ENCODE results near the gene SLC26A11.
"Not testable (repeated sequence)": the region's sequence is repeated elsewhere in the genome, so short reads cannot be mapped to it uniquely, and the experiment has no call there.

The SLC26A11 gene

GRCh38 chr17:80262291-80262690 lies 42.1 kb downstream of the SLC26A11 start:
- DNase-seq (ENCODE audit: low spot score): no peak

- DNase-seq (ENCODE audit: low spot score): no peak
Observed at GRCh38 chr17:80262775-80263244, 42.6 kb downstream of the SLC26A11 start.

- peak; percentile 97 for DNase-seq (ENCODE audit: low spot score)
Observed at GRCh38 chr17:80263253-80264204, 43.3 kb downstream of the SLC26A11 start.

DNA sequence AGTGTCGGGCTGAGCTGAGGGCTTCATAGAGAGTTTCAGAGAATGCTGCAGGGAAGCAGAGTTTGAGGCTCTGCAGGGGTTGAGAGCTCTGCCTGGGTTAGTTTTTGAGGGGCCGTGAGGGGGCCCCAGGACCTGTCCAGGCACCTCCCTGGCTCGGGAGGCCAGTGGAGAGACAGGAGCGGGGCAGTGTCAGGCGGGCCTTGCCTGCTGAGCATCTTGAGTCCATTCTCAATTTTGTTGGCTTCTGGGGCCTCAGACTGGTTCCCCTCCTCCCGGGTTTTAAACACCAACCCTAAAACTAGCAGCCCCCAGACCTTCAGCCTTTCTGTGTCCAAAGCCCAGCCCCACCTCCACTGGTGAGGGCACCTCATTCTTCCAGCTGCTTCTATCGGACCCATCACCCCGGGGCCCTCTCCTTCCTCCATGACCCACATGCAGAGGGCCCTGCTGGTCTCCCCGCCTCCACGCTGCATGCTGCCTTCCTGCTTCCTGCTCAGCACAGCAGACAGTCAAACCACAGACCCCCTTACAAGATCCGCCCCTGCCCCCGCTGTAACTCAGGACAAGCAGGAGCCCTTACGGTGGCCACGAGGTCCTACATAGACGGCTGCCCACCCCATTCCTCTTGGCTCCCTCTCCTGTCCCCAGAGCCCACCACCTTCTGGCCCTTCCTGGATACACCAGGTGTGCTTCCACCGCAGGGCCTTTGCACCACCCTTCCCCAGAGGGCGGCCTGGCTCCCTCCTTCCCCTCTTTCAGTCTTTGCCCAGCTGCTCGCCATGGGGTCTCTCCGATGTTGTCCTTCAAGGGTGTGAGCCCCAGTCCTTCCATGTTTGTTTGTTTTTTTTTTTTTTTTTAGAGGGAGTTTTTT lies 44.2 kb downstream of the SLC26A11 start:
- no peak for DNase-seq (ENCODE audit: low spot score)

DNA sequence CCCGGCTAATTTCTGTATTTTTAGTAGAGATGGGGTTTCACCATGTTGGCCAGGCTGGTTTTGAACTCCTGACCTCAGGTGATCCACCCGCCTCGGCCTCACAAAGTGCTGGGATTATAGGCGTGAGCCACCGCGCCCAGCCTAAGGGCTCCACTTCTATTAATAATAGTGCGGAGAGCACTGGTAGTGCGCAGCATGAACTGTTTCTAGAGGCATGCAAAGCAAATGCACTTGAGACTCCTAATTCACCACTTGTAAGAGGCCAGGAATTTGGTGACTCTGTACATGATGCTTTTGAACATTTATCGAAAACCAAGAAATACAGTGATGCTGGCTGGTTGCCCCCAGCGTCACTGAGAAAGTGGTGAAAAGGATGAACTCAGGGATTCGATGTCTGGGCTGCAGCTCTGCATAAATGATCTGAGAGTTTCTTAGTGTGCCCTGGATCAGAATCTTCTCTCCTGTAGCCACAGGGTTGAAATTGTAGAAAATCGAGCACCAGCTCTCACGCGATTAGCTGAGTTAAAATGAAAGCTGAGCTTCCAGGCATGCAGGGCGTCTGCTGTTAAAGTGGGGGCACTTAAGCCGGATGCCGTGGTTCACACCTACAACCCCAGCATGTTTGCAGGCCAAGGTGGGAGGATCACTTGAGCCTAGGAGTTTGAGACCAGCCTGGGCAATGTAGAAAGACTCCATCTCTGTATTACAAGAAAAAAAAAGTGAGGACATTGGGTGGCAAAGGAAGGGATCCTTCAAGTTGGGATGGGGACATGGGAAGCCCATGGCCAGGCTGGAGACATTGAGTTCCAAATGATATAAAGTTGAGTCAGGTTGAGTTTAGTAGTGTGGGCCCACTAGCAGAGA lies 45.2 kb downstream of the SLC26A11 start:
- no peak for DNase-seq (ENCODE audit: low spot score)

DNA sequence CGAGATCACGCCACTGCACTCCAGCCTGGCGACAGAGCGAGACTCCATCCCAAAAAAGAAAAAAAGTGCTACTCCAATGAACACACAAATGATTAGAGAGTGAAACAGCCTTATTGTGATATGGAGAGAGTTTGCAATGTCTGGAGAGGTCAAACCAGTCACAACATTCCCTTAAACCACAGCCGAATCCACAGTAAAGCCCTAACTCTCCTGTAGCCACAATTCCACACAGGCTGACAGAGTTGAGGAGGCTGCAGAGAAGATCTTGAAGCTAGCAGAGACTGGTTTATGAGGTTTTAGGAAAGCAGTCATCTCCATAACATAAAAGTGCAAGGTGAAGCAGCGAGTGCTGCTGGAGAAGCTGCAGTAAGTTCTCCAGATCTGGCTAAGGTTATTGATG lies 47.2 kb downstream of the SLC26A11 start:
- DNase-seq (ENCODE audit: low spot score): no peak

DNA sequence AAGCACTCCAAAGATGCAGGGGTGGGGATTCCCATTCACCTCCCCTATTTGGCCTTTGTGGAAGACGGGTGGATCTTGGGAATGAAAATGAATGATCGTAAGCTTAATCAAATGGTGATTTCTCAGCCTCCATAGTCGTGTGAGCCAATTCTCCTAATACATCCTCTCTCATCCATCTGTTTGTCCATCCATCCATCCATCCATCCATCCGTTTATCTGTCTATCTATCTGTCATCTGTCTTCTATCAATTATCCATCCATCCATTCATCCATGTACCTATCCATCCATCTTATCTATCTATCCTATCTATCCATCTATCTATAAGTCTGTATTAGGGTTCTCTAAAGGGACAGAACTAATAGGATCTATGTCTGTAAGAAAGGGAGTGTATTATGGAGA lies 48.2 kb downstream of the SLC26A11 start:
- DNase-seq (ENCODE audit: low spot score): no peak

DNA sequence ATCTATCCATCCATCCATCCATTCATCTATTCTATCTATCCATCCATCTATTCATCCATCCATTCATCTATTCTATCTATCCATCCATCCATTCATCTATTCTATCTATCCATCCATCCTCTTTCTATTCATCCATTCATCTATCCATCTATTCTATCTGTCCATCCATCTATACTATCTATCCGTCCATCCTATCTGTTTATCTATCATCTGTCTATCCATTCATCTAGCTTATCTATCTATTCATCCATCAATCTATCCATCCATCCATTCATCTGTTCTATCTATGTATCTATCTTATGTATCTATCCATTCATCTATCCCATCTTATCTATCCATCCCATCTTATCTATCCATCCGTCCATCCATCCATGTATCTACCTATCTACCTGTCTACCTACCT lies 49.2 kb downstream of the SLC26A11 start:
- DNase-seq (ENCODE audit: low spot score): no peak

DNA sequence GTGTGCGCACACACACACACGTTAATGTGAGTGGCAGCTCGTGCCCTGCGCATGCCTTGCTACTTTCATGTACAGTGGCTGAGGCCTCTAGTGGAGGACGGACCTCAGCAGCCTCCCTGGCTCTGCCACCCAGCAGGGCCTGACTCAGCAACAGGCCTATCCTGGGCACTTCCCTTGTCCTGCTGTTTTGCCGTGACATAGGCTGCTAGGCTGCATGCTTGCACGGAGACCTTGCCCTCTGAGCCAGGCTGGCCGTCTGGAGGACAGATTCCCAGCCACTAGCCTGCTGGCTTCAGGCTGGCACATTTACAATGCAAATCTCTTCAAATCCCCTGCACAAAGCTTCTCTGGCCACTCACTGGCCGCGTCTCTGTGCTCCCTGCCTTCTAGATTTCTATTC lies 49.9 kb downstream of the SLC26A11 start:
- no peak for DNase-seq (ENCODE audit: low spot score)

DNA sequence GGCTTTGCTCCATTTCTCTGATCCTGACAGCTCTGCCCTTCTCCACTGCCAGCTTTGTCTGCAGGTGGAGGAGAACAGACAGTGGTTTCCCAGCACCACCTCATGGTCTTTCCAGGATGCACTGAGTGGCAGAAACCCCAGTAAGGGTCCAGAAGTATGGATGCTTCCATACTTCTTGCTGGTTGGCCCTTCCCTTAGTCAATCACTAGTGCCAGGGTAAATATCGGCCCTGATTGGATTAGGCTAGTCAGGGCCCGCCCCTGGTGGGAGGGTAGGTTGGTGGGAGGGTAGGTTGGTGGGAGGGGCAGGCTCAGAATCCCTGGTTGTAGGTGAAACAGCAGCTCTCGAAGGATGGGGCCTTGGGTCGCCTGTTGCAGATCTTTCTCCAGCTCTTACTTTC lies 50.6 kb downstream of the SLC26A11 start:
- DNase-seq (ENCODE audit: low spot score): no peak

- DNase-seq (ENCODE audit: low spot score): no peak
Observed at GRCh38 chr17:80272366-80272765, 52.1 kb downstream of the SLC26A11 start.

DNA sequence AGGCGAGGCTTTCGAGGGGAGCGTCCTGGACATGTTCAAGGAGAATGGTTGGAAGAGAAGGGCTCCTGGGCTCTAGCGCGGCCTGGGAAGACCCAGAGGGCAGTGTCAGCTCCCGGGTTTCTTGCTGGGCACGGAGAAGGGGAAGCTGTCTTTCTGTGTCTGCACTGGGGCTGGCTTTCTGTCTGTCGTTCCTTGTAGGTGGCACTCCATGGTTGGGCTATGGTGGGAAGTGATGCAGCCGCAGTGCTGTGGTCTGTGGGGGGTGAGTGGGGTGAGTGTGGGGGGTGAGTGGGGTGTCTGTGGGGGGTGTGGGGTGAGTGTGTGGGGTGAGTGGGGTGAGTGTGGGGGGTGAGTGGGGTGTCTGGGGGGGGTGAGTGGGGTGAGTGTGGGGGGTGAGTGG lies 54.1 kb downstream of the SLC26A11 start:
- no peak for DNase-seq (ENCODE audit: low spot score)

DNA sequence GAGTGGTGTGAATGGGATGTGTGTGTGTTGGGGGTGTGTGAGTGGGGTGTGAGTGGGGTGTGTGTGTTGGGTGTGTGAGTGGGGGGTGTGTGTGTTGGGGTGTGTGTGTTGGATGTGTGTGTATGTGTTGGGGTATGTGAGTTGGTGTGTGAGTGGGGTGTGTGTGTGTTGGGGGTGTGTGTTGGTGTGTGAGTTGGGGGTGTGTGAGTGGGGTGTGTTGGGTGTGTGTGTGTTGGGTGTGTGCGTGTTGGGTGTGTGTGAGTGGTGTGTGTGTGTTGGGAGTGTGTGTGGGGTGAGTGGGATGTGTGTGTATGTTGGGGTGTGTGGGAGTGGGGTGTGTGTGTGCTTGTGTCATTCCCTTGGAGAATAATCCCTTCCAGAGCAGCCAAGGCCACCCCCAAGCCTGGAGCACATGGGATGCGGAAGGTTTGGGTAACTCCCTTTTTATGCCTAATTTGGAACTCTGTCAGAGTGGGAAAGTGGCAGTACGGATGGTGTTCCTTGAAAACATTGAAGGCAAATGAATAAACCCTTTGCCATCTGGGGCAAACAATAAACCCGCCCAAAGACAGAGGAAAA lies 54.7 kb downstream of the SLC26A11 start:
- DNase-seq (ENCODE audit: low spot score): no peak

GRCh38 chr17:80275857-80276256 lies 55.6 kb downstream of the SLC26A11 start:
- DNase-seq (ENCODE audit: low spot score): not testable (repeated sequence)

GRCh38 chr17:80277751-80278671 lies 57.8 kb downstream of the SLC26A11 start:
- DNase-seq (ENCODE audit: low spot score): no peak

- DNase-seq (ENCODE audit: low spot score): no peak
Observed at GRCh38 chr17:80279895-80280294, 59.7 kb downstream of the SLC26A11 start.

DNA sequence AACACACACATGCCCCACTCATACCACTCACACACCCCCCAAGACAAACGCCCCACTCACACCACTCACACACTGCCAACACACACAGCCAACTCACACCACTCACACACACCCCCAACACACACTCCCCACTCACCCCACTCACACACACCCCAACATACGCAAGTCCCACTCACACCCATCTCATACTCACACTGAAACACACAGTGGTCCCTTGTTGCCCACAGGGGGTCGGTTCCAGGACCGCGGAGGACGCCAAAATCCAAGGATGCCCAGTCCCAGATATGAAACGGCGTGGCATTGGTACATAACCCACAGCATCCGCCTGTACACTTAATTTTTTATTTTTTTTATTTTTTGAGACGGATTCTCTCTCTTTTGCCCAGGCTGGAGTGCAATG lies 61.3 kb downstream of the SLC26A11 start:
- DNase-seq (ENCODE audit: low spot score): no peak

- DNase-seq (ENCODE audit: low spot score): no peak
Observed at GRCh38 chr17:80283116-80283852, 63.1 kb downstream of the SLC26A11 start.

DNA sequence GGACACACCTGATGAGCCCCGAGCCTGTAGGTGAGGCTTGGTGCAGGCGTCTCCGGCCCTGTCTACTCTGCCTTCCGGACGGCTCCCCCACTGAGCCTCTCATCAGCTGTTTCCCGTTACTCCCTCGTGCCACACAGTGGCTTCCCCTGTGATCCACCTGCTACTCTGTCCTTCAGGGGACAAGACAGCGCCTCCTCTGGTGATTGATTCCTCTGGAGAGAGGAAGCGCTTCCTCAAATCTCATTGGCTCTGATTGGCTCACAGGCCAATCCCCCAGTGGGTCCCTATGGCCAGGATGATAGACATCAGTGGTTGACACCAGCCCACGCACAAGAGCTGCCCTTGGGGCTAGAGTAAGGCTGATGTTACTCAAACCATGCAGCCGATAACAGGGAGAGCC lies 64.4 kb downstream of the SLC26A11 start:
- DNase-seq (ENCODE audit: low spot score): no peak

Measured in kidney tubule cell (primary cell).